ENCODE data around the gene KLHL22. TPM values are rescaled to one million over a fixed set of nuclear protein-coding genes. Genes with fewer than 3 reads are reported as not detected.

Gene KLHL22
- total and polyA plus RNA-seq, 2 of the 8 experiments (the other 6 are each of a cell fraction or from before 2014, with no cell fraction given): 9.4 to 16.2 TPM

DNA sequence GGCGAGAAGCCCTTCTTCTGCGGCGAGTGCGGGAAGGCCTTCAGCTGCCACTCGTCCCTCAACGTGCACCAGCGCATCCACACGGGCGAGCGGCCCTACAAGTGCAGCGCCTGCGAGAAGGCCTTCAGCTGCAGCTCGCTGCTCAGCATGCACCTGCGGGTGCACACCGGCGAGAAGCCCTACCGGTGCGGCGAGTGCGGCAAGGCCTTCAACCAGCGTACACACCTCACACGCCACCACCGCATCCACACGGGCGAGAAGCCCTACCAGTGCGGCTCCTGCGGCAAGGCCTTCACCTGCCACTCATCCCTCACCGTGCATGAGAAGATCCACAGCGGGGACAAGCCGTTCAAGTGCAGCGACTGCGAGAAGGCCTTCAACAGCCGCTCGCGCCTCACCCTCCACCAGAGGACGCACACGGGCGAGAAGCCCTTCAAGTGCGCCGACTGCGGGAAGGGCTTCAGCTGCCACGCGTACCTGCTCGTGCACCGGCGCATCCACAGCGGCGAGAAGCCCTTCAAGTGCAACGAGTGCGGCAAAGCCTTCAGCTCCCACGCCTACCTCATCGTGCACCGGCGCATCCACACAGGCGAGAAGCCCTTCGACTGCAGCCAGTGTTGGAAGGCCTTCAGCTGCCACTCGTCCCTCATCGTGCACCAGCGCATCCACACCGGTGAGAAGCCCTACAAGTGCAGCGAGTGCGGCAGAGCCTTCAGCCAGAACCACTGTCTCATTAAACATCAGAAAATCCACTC lies 89.5 kb downstream of the KLHL22 start:
- no peaks in the 10 kb centered on the region for H3K79me2 ChIP-seq (ENCODE audit: control insufficient read depth in 1 of 2, insufficient read depth in 2 of 2, low read length in 2 of 2)
- no peak overlapping the region for H2AK5ac ChIP-seq (ENCODE audit: low read depth, low read length)
- H3K4me3 ChIP-seq (ENCODE audit: extremely low read depth in 1 of 4, insufficient read depth in 2 of 4, low read depth in 3 of 4, low read length in 4 of 4): no peak overlapping the region
- no peaks in the 10 kb centered on the region for H3K4me1 ChIP-seq (replicated peaks in 1 of 4; ENCODE audit: control insufficient read depth in 3 of 4, insufficient read depth in 4 of 4, low read length in 3 of 4)
- H4K5ac ChIP-seq (ENCODE audit: insufficient read length, low read depth, low read length): no peak overlapping the region
- H3K9ac ChIP-seq (replicated peaks in 1 of 4; ENCODE audit: extremely low read depth in 1 of 4, low read depth in 3 of 4, low read length in 3 of 4): no peak overlapping the region
- no peak overlapping the region for H3K4me2 ChIP-seq (ENCODE audit: insufficient read depth in 1 of 2, low read depth in 2 of 2, low read length in 2 of 2)
- H4K20me1 ChIP-seq (replicated peaks in 1 of 2; ENCODE audit: control insufficient read depth in 1 of 2, insufficient read depth in 2 of 2, low read length in 2 of 2): peaks cover 0 to 20% of the 10 kb centered on the region in 2 experiments
- no peaks in the 10 kb centered on the region for H3K23me2 ChIP-seq (ENCODE audit: low read depth, low read length)
- no peak overlapping the region for H2BK12ac ChIP-seq (ENCODE audit: low read depth, low read length)
- H3K79me1 ChIP-seq (ENCODE audit: low read depth, low read length): peaks cover 3% of the 10 kb centered on the region; the same call in 1 of the 2 replicates
- ChIA-PET CTCF (ENCODE audit: partially characterized antibody) (interaction anchor here (0.8 to 4.8 kb wide), 8 partner anchors 10 to 158 kb away, joined by 3 to 27 read pairs (median 4); no protein-coding TSS in a partner anchor), POLR2A (ENCODE audit: partially characterized antibody) (interaction anchor here (1.4 kb wide), 1 partner anchor 11 kb away, joined by 4 read pairs; no protein-coding TSS in a partner anchor)
- H4K91ac ChIP-seq (replicated peaks; ENCODE audit: insufficient read length, low read length): no peak overlapping the region
- no peak overlapping the region for H3K4ac ChIP-seq (replicated peaks; ENCODE audit: insufficient read length, low read depth, low read length)
- H3K27ac ChIP-seq (ENCODE audit: low read depth, low read length): no peak overlapping the region
- H2BK5ac ChIP-seq (ENCODE audit: low read depth, low read length): no peak overlapping the region; the same call in 1 of the 2 replicates
- DNase-seq (ENCODE audit: low read depth in 1 of 2, low spot score in 2 of 2) (no peak), FAIRE-seq (no peak)
- H3K18ac ChIP-seq (ENCODE audit: extremely low read depth, low read length): no peak overlapping the region
- H2BK20ac ChIP-seq (ENCODE audit: low read length): no peak overlapping the region
- peaks cover 0 to 20% (median 10%) of the 10 kb centered on the region in 4 experiments; a peak in 5 of 8 replicates for H3K36me3 ChIP-seq (ENCODE audit: control insufficient read depth in 2 of 4, insufficient read depth in 4 of 4, low read length in 3 of 4)
- H3K14ac ChIP-seq (ENCODE audit: insufficient read length): no peak overlapping the region
- no peaks in the 10 kb centered on the region for H3K27me3 ChIP-seq (replicated peaks in 1 of 4; ENCODE audit: control insufficient read depth in 3 of 4, extremely low read depth in 1 of 4, insufficient read depth in 3 of 4, low read length in 3 of 4)
- H3K23ac ChIP-seq (ENCODE audit: insufficient read length): no peak overlapping the region
- H2BK15ac ChIP-seq (ENCODE audit: low read length): no peak overlapping the region
- no peak overlapping the region for H4K8ac ChIP-seq (ENCODE audit: extremely low read depth, insufficient read depth, low read length)
- no peak overlapping the region for H2BK120ac ChIP-seq (replicated peaks; ENCODE audit: low read depth, low read length)
- 95% methylated on average over 61 of the region's 62 CpGs; no CpG with 5 or more reads in 1 of the 2 experiments for WGBS, 2 experiments (ENCODE audit: extremely low coverage in 1 of 2, insufficient coverage in 1 of 2, insufficient read length in 1 of 2, insufficient replicate concordance in 2 of 2, low coverage in 1 of 2, low lambda C conversion rate in 2 of 2, missing lambda C conversion rate in 1 of 2)
- TF ChIP-seq CREB1 (IDR thresholded peaks at IDR 0.05): no peak
- TF ChIP-seq, protein P1, sequence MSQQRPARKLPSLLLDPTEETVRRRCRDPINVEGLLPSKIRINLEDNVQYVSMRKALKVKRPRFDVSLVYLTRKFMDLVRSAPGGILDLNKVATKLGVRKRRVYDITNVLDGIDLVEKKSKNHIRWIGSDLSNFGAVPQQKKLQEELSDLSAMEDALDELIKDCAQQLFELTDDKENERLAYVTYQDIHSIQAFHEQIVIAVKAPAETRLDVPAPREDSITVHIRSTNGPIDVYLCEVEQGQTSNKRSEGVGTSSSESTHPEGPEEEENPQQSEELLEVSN (IDR thresholded peaks at IDR 0.05): no peak
- no peak for TF ChIP-seq TAF1 (IDR thresholded peaks at IDR 0.05; ENCODE audit: low read depth, low read length)
- TF ChIP-seq CHD1 (IDR thresholded peaks at IDR 0.05; ENCODE audit: low read depth, low read length): no peak
- H2AFZ ChIP-seq (ENCODE audit: low read length): no peak overlapping the region
- no peak overlapping the region for H3K56ac ChIP-seq (replicated peaks; ENCODE audit: insufficient read length, low read depth, low read length)
- H3K9me3 ChIP-seq (ENCODE audit: insufficient read depth in 2 of 2, low read depth in 1 of 2, low read length in 1 of 2): no peaks in the 10 kb centered on the region

All from H1 (cell line).